DOHH2 (cell line): Measurements from ENCODE around the gene ANGEL1.

ENCODE experiments used
- H3F3A ChIP-seq: fragments of 200-600 bp; sonication (generic), shearing (Covaris generic); 2 replicates; pipeline ENCODE4 v1.6.0; 2016; ENCODE audit warnings: antibody characterized with exemption, mild to moderate bottlenecking; ENCODE audit not compliant: control insufficient read depth, insufficient read depth
- H3K27ac ChIP-seq: fragments of 200-600 bp; sonication (generic); 2 replicates; pipeline ENCODE4 v1.5.1; 2014; ENCODE audit warnings: low read depth, mild to moderate bottlenecking, low read length, moderate library complexity
- H3K27me3 ChIP-seq: fragments of 200-600 bp; sonication (generic); 2 replicates; pipeline ENCODE4 v1.6.1; 2014; ENCODE audit warnings: mild to moderate bottlenecking, low read length, mixed read lengths; ENCODE audit not compliant: control insufficient read depth
- H3K36me3 ChIP-seq: fragments of 200-600 bp; sonication (generic); 2 replicates; pipeline ENCODE4 v1.6.1; 2014; ENCODE audit warnings: mild to moderate bottlenecking, low read length, moderate library complexity, mixed read lengths; ENCODE audit not compliant: control insufficient read depth
- H3K4me1 ChIP-seq: fragments of 200-600 bp; sonication (generic); 2 replicates; pipeline ENCODE4 v1.6.1; 2014; ENCODE audit warnings: mild to moderate bottlenecking, low read length, mixed read lengths; ENCODE audit not compliant: control insufficient read depth
- H3K4me2 ChIP-seq: fragments of 200-600 bp; sonication (generic); 2 replicates; pipeline ENCODE4 v1.6.0; 2014; ENCODE audit warnings: mild to moderate bottlenecking, low read length, moderate library complexity
- H3K4me3 ChIP-seq: fragments of 200-600 bp; sonication (generic); 2 replicates; pipeline ENCODE4 v1.5.1; 2014; ENCODE audit warnings: mild to moderate bottlenecking, low read length, mixed read lengths
- H3K79me2 ChIP-seq: fragments of 200-600 bp; sonication (generic); 2 replicates; pipeline ENCODE4 v1.6.1; 2014; ENCODE audit warnings: mild to moderate bottlenecking, low read length, mixed read lengths; ENCODE audit not compliant: control insufficient read depth
- H3K9me2 ChIP-seq: fragments of 200-600 bp; sonication (generic); replicated peaks from 2 replicates; pipeline ENCODE4 v1.6.1; 2014; ENCODE audit warnings: mild to moderate bottlenecking, low read length, mixed read lengths; ENCODE audit not compliant: control insufficient read depth
- H3K9me3 ChIP-seq: fragments of 200-600 bp; sonication (generic); 2 replicates; pipeline ENCODE4 v1.6.1; 2014; ENCODE audit warnings: antibody characterized with exemption, low read length, mixed read lengths; ENCODE audit not compliant: control insufficient read depth, insufficient read depth
- H4K20me1 ChIP-seq: fragments of 200-600 bp; sonication (generic); 2 replicates; pipeline ENCODE4 v1.6.0; 2014; ENCODE audit warnings: low read depth, mild to moderate bottlenecking, antibody characterized with exemption, low read length, moderate library complexity; ENCODE audit not compliant: control insufficient read depth, insufficient read depth
- EZH2phosphoT487 ChIP-seq: fragments of 200-600 bp; sonication (generic); IDR thresholded peaks from 2 replicates; pipeline ENCODE4 v1.6.1; 2017; ENCODE audit warnings: borderline replicate concordance, mild to moderate bottlenecking, antibody characterized with exemption, low read length, moderate library complexity, mixed read lengths
- TF ChIP-seq, protein P1 (sequence below): fragments of 200-600 bp; sonication (generic); IDR thresholded peaks from one replicate; pipeline ENCODE4 v1.5.1; 2014; ENCODE audit warnings: antibody characterized with exemption, mild to moderate bottlenecking, low read depth, low read length; ENCODE audit not compliant: poor library complexity, severe bottlenecking

Gene ANGEL1

GRCh38 chr14:76855066-76855465 lies 42.4 kb upstream of the ANGEL1 start:
- Histone ChIP-seq H3K4me3 (no peak overlapping the region), H3K9me2 (no peaks in the 10 kb centered on the region), H3K27me3 (peaks cover 13% of the 10 kb centered on the region), H3K4me1 (no peaks in the 10 kb centered on the region), H3K36me3 (no peaks in the 10 kb centered on the region), H4K20me1 (no peaks in the 10 kb centered on the region), H3K4me2 (no peak overlapping the region), H3K27ac (no peak overlapping the region), H3K79me2 (no peaks in the 10 kb centered on the region), H3F3A (no peaks in the 10 kb centered on the region), H3K9me3 (no peaks in the 10 kb centered on the region)
- no peak for TF ChIP-seq EZH2phosphoT487
- TF ChIP-seq, protein P1, sequence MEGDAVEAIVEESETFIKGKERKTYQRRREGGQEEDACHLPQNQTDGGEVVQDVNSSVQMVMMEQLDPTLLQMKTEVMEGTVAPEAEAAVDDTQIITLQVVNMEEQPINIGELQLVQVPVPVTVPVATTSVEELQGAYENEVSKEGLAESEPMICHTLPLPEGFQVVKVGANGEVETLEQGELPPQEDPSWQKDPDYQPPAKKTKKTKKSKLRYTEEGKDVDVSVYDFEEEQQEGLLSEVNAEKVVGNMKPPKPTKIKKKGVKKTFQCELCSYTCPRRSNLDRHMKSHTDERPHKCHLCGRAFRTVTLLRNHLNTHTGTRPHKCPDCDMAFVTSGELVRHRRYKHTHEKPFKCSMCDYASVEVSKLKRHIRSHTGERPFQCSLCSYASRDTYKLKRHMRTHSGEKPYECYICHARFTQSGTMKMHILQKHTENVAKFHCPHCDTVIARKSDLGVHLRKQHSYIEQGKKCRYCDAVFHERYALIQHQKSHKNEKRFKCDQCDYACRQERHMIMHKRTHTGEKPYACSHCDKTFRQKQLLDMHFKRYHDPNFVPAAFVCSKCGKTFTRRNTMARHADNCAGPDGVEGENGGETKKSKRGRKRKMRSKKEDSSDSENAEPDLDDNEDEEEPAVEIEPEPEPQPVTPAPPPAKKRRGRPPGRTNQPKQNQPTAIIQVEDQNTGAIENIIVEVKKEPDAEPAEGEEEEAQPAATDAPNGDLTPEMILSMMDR: no peak

GRCh38 chr14:76848879-76849278 lies 36.2 kb upstream of the ANGEL1 start:
- H3K27ac ChIP-seq: no peak overlapping the region
- TF ChIP-seq, protein P1: no peak
- TF ChIP-seq EZH2phosphoT487: no peak
- H3K9me3 ChIP-seq: no peaks in the 10 kb centered on the region
- H3K9me2 ChIP-seq: no peaks in the 10 kb centered on the region
- H3K27me3 ChIP-seq: 0 out of 2 replicates have a peak, but pooled peaks cover 3% of the 10 kb centered on the region
- no peak overlapping the region for H3K4me3 ChIP-seq
- peaks cover 27% of the 10 kb centered on the region for H3K4me1 ChIP-seq
- H4K20me1 ChIP-seq: no peaks in the 10 kb centered on the region
- H3K4me2 ChIP-seq: no peak overlapping the region
- no peaks in the 10 kb centered on the region for H3K79me2 ChIP-seq
- H3F3A ChIP-seq: no peaks in the 10 kb centered on the region
- H3K36me3 ChIP-seq: no peaks in the 10 kb centered on the region

DNA sequence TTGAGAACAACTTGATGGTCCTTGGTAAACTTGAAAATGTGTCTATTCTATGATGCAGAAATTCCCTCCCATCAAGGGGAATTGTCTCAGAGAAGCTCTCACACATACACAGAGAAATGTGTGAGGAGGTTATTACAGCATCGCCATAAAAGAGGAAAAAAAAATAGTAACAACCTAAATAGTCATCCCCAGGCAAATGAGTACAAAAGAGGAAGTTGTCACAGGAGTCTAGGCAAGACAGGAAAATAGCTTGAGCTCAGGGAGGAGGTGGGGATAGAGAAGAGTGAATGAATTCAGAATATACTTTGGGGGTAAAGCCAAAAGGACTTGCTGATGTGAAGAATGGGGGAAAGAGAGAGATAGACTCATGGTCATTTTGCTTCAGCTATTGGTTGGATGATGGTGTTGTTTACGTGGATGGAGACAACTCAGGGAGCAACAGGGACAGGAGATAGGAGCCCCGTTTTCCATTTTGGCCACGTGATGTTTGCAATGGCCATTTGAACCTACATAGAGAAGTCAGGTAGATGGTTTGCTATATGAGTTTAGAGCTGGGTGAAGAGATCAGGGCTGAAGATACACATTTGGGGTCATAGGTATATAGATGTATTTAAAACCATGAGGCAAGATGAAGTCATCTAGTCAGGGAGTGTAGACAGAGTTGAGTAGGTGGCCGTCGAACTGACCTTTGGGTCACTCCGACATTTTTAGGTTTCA lies 33.8 kb upstream of the ANGEL1 start:
- TF ChIP-seq, protein P1: no peak
- TF ChIP-seq EZH2phosphoT487: no peak
- H3K4me2 ChIP-seq: peak overlapping the region; percentile 59
- no peaks in the 10 kb centered on the region for H4K20me1 ChIP-seq
- no peaks in the 10 kb centered on the region for H3K9me2 ChIP-seq
- peaks cover 27% of the 10 kb centered on the region for H3K4me1 ChIP-seq
- peak overlapping the region; percentile 22; the same call in 1 of the 2 replicates for H3K4me3 ChIP-seq
- no peaks in the 10 kb centered on the region for H3K79me2 ChIP-seq
- no peaks in the 10 kb centered on the region for H3K9me3 ChIP-seq
- no peak overlapping the region for H3K27ac ChIP-seq
- H3F3A ChIP-seq: no peaks in the 10 kb centered on the region
- peaks cover 9% of the 10 kb centered on the region; the same call in 1 of the 2 replicates for H3K27me3 ChIP-seq
- H3K36me3 ChIP-seq: no peaks in the 10 kb centered on the region
